K562 (cell line): ENCODE results near the gene TCF4. TPM values are rescaled to one million over a fixed set of nuclear protein-coding genes. Genes with fewer than 3 reads are reported as not detected.

ENCODE experiments used
- ATAC-seq: fragments of 200-7000 bp; cut with Tn5 transposase; 3 replicates; pipeline ENCODE4 v1.9.1; 2020; ENCODE audit warnings: moderate library complexity
- BruUV-seq: library from RNA; stranded (reverse); fragments of 400-500 nt; replicated peaks from 2 replicates; lab custom pipeline; 2021; lab: Mats Ljungman, UMichigan
- CTCF ChIA-PET: fragments of 300-600 bp; formaldehyde crosslinking; extraction: SDS; loops from one replicate; lab custom pipeline; 2021; ENCODE audit warnings: low intra/inter-chr PET ratio; lab: Yijun Ruan, JAX
- POLR2A ChIA-PET: fragments of 300-600, 350-650 bp; sonication (Branson Sonifier 250); formaldehyde crosslinking; extraction: SDS; loops from one replicate; lab custom pipeline; 2021; ENCODE audit warnings: antibody characterized with exemption, inconsistent platforms; lab: Yijun Ruan, JAX
- DNase-seq, 4 experiments: peaks; one replicate each; pipeline versions ENCODE4 v3.0.0 to v3.0.0-alpha.2; 2011 to 2018; ENCODE audit warnings: low spot score in 3 of 4, mixed read lengths in 3 of 4; ENCODE audit errors: extremely low read depth in 1 of 4
- FAIRE-seq: peaks from 2 replicates; lab custom pipeline; 2011; peaks lifted over from hg19 to GRCh38; lab: Jason Lieb, UNC
- H2AFZ ChIP-seq: 2 replicates; pipeline ENCODE4 v1.6.0; 2011; ENCODE audit warnings: low read depth, low read length, control low read depth, inconsistent platforms
- H3K27ac ChIP-seq: fragments of 200-600 bp; 3 replicates; pipeline ENCODE4 v1.8.0; 2011; ENCODE audit warnings: low read depth, mild to moderate bottlenecking, control low read depth, inconsistent platforms, low read length, moderate library complexity, mixed read lengths; ENCODE audit errors: extremely low read depth
- H3K27me3 ChIP-seq, 2 experiments: fragments of 300-600 bp in 1 of 2; 2 replicates in 1 of 2; 3 replicates in 1 of 2; pipeline versions ENCODE4 v1.6.0 to v1.8.0; 2011; ENCODE audit warnings: inconsistent platforms in 2 of 2, low read length in 2 of 2, mild to moderate bottlenecking in 1 of 2, mixed read lengths in 1 of 2, moderate library complexity in 1 of 2; ENCODE audit not compliant: control insufficient read depth in 2 of 2, insufficient read depth in 2 of 2
- H3K36me3 ChIP-seq: fragments of 300-600 bp; 3 replicates; pipeline ENCODE4 v1.8.0; 2011; ENCODE audit warnings: mild to moderate bottlenecking, low read length, inconsistent platforms; ENCODE audit not compliant: control insufficient read depth, insufficient read depth
- H3K4me1 ChIP-seq, 2 experiments: fragments of 200-600 bp in 1 of 2; replicated peaks in 1 of 2; 2 replicates in 1 of 2; 3 replicates in 1 of 2; pipeline versions ENCODE4 v1.5.1 to v1.8.0; 2011; ENCODE audit warnings: inconsistent platforms in 2 of 2, low read length in 2 of 2, mild to moderate bottlenecking in 1 of 2, mixed read lengths in 1 of 2, moderate library complexity in 1 of 2; ENCODE audit not compliant: control insufficient read depth in 2 of 2, insufficient read depth in 2 of 2
- H3K4me2 ChIP-seq: 2 replicates; pipeline ENCODE4 v1.6.1; 2011; ENCODE audit warnings: low read length, control low read depth, inconsistent platforms, mixed read lengths; ENCODE audit not compliant: insufficient read depth
- H3K4me3 ChIP-seq: fragments of 200-600 bp; sonication (generic), shearing (Covaris generic); 2 replicates; pipeline ENCODE4 v1.5.1; 2016; ENCODE audit warnings: control low read depth, inconsistent platforms
- H3K79me2 ChIP-seq: fragments of 200-600 bp; 3 replicates; pipeline ENCODE4 v1.8.0; 2011; ENCODE audit warnings: low read length, inconsistent platforms; ENCODE audit not compliant: control insufficient read depth, insufficient read depth
- H3K9ac ChIP-seq, 2 experiments: 2 replicates each; pipeline versions ENCODE4 v1.6.0 to v1.6.1; 2011; ENCODE audit warnings: low read depth in 2 of 2, low read length in 2 of 2, control low read depth in 1 of 2, inconsistent platforms in 1 of 2, mild to moderate bottlenecking in 1 of 2, mixed read lengths in 1 of 2; ENCODE audit not compliant: insufficient read depth in 1 of 2
- H3K9me1 ChIP-seq: one replicate; pipeline ENCODE4 v1.6.0; 2011; ENCODE audit warnings: inconsistent platforms, mild to moderate bottlenecking, low read length, moderate library complexity; ENCODE audit not compliant: control insufficient read depth, insufficient read depth
- H3K9me3 ChIP-seq: replicated peaks from 2 replicates; pipeline ENCODE4 v1.5.1; 2011; ENCODE audit warnings: low read depth, low read length, inconsistent platforms; ENCODE audit not compliant: control insufficient read depth, insufficient read depth
- H4K20me1 ChIP-seq: replicated peaks from 2 replicates; pipeline ENCODE4 v1.6.1; 2011; ENCODE audit warnings: low read length, inconsistent platforms, mixed read lengths; ENCODE audit not compliant: control insufficient read depth, insufficient read depth
- CBFA2T3 ChIP-seq: fragments of 450-650 bp; IDR thresholded peaks from 2 replicates; pipeline ENCODE4 v1.6.1; 2017
- HCFC1 ChIP-seq: IDR thresholded peaks from 2 replicates; pipeline ENCODE4 v1.6.1; 2012; ENCODE audit warnings: low read depth, low read length, improper control_type of control experiment
- HMG20A ChIP-seq: fragments of 450-650 bp; formaldehyde crosslinking; conservative IDR thresholded peaks from 2 replicates; pipeline ENCODE4 v1.4.0; 2020; ENCODE audit warnings: mild to moderate bottlenecking, mixed read lengths
- JUN ChIP-seq, 2 experiments: sonication (generic) in 1 of 2; formaldehyde crosslinking in 1 of 2; IDR thresholded peaks; 2 replicates each; pipeline versions ENCODE4 v1.6.1 to v1.8.0; 2012 to 2022; ENCODE audit warnings: borderline replicate concordance in 2 of 2, mild to moderate bottlenecking in 2 of 2, improper control_type of control experiment in 1 of 2, low read depth in 1 of 2, low read length in 1 of 2, missing genetic modification reagents in 1 of 2
- LCOR ChIP-seq: sonication (generic); formaldehyde crosslinking; IDR thresholded peaks from 2 replicates; pipeline ENCODE4 v1.8.0; 2022; ENCODE audit warnings: mild to moderate bottlenecking, missing genetic modification reagents
- PCBP1 ChIP-seq: fragments of 200-400 bp; formaldehyde crosslinking; IDR thresholded peaks from 2 replicates; pipeline ENCODE4 v1.6.1; 2018; ENCODE audit warnings: mild to moderate bottlenecking, low read depth, low read length; ENCODE audit not compliant: poor library complexity, severe bottlenecking
- PHF20 ChIP-seq: fragments of 450-650 bp; IDR thresholded peaks from 2 replicates; pipeline ENCODE4 v1.6.1; 2018; ENCODE audit not compliant: partially characterized antibody
- SMAD1 ChIP-seq: fragments of 150-350 bp; IDR thresholded peaks from 2 replicates; pipeline ENCODE4 v1.6.1; 2014; ENCODE audit warnings: low read length, low read depth; ENCODE audit not compliant: partially characterized antibody
- STAT5B ChIP-seq: fragments of 250-450 bp; sonication (Bioruptor Pico); IDR thresholded peaks from 2 replicates; pipeline ENCODE4 v1.8.0; 2021; ENCODE audit warnings: mild to moderate bottlenecking, inconsistent platforms
- ZNF239 ChIP-seq: fragments of 250-450 bp; sonication (Bioruptor Pico); IDR thresholded peaks from 2 replicates; pipeline ENCODE4 v1.4.0; 2020; ENCODE audit warnings: mild to moderate bottlenecking
- ZNF589 ChIP-seq: fragments of 200-800 bp; sonication (Bioruptor generic); IDR thresholded peaks from 2 replicates; pipeline ENCODE4 v1.6.1; 2016; ENCODE audit warnings: low read depth, missing genetic modification characterization, missing compliant biosample characterization
- ZNF79 ChIP-seq: fragments of 250-450 bp; sonication (Bioruptor Pico); IDR thresholded peaks from 2 replicates; pipeline ENCODE4 v1.4.0; 2020; ENCODE audit warnings: low read depth, mild to moderate bottlenecking, moderate library complexity
- WGBS: fragments of 100-300 bp; shearing (Covaris generic); methylation state at CpG from one replicate; pipeline ENCODE4 v1.1.6; 2016; ENCODE audit warnings: low coverage, mixed read lengths; ENCODE audit not compliant: insufficient coverage; ENCODE audit errors: missing lambda C conversion rate; 5-methylcytosine and 5-hydroxymethylcytosine counted together
- in situ Hi-C: fragments of 300-500 bp; cut with MboI; formaldehyde crosslinking; loops from 4 replicates; pipeline ENCODE4 v1.15.0; 2018; ENCODE audit warnings: inconsistent platforms, mixed read lengths
- intact Hi-C: fragments of 100-400 bp; cut with micrococcal nuclease; formaldehyde crosslinking; loops from 2 replicates; pipeline ENCODE4 v1.14.2; 2022
- polyA plus RNA-seq, 8 experiments: library from polyadenylated mRNA; depleted of rRNA in 4 of 8; stranded (reverse) in 5 of 8; unstranded in 3 of 8; fragments of >200 nt; fragmentation: Nextera tagmentation in 2 of 8; fragmentation: Illumina TruSeq in 1 of 8; extraction: Ambion mirVana in 2 of 8; extraction: Trizol in 1 of 8; gene quantifications; 2 replicates each; pipeline versions ENCODE4 v1.2.1 to v1.2.3, GENCODE V29; 2011 to 2014; ENCODE audit warnings: inconsistent platforms in 1 of 8, missing spikeins in 1 of 8
- total RNA-seq, 7 experiments: library from RNA; depleted of rRNA in 6 of 7; stranded (reverse); fragments of >200 nt in 6 of 7; fragmentation: Illumina TruSeq in 2 of 7; extraction: Trizol in 2 of 7; gene quantifications; 2 replicates each; pipeline versions ENCODE4 v1.2.1 to v1.2.3, GENCODE V29; 2011 to 2021; ENCODE audit warnings: low replicate concordance in 1 of 7
- TF ChIP-seq, protein P1 (sequence below): fragments of 250-450 bp; sonication (Bioruptor Pico); IDR thresholded peaks from 2 replicates; pipeline ENCODE4 v1.5.0; 2021; ENCODE audit warnings: mild to moderate bottlenecking, moderate library complexity
- TF ChIP-seq, protein P2 (sequence below): IDR thresholded peaks from 2 replicates; pipeline ENCODE4 v1.6.1; 2012; ENCODE audit warnings: low read depth, low read length, improper control_type of control experiment, borderline replicate concordance

The TCF4 gene
- total and polyA plus RNA-seq, 9 of the 15 experiments (the other 6 are each of a cell fraction or from before 2014, with no cell fraction given) = 4.8 to 24.7 (median 15.2) TPM

DNA sequence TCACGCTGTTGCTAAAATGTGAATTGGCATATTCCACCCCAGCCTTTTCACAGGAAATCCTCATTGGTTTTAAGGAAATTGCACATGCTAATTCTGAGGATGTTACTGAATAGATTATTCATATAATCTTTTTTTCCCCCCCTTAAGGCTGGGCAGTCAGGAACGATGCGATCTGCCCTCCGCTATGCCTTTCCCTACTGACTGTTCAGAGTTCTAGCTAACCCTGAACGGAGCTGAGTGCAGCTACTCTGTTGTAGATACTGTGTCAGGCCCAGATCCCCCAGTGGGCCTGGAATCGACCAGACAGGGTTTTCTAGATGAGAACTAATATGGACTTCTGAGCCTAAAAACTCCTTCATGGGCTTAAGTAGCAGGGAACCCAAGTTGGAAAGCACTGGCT, 192.2 kb downstream of the TCF4 start:
- H3K9ac ChIP-seq = no peak overlapping the region

More for the DNA sequence above, 192.2 kb downstream of the TCF4 start:
- Histone ChIP-seq H3K4me1 (no peaks in the 10 kb centered on the region), H3K9me1 (no peaks in the 10 kb centered on the region), H4K20me1 (no peaks in the 10 kb centered on the region), H3K27me3 (no peaks in the 10 kb centered on the region), H3K79me2 (no peaks in the 10 kb centered on the region), H3K27ac (no peak overlapping the region), H3K9me3 (no peaks in the 10 kb centered on the region), H3K36me3 (no peaks in the 10 kb centered on the region), H2AFZ (no peak overlapping the region), H3K4me2 (no peak overlapping the region), H3K4me3 (no peak overlapping the region)
- ChIA-PET CTCF (no interaction called here), POLR2A (no interaction called here)
- TF ChIP-seq ZNF79 (CRISPR knock-in tag) (no peak), HMG20A (CRISPR knock-in tag) (no peak), HCFC1 (no peak), CBFA2T3 (no peak), JUN (IDR thresholded peaks at IDR 0.05; ENCODE audit: borderline replicate concordance, low read depth, low read length) (no peak), JUN (CRISPR knock-in tag; IDR thresholded peaks at IDR 0.05; ENCODE audit: borderline replicate concordance) (no peak), PHF20 (no peak), SMAD1 (no peak), STAT5B (no peak), PCBP1 (no peak), ZNF239 (CRISPR knock-in tag) (no peak), ZNF589 (no peak), LCOR (CRISPR knock-in tag) (no peak)
- TF ChIP-seq, protein P1, sequence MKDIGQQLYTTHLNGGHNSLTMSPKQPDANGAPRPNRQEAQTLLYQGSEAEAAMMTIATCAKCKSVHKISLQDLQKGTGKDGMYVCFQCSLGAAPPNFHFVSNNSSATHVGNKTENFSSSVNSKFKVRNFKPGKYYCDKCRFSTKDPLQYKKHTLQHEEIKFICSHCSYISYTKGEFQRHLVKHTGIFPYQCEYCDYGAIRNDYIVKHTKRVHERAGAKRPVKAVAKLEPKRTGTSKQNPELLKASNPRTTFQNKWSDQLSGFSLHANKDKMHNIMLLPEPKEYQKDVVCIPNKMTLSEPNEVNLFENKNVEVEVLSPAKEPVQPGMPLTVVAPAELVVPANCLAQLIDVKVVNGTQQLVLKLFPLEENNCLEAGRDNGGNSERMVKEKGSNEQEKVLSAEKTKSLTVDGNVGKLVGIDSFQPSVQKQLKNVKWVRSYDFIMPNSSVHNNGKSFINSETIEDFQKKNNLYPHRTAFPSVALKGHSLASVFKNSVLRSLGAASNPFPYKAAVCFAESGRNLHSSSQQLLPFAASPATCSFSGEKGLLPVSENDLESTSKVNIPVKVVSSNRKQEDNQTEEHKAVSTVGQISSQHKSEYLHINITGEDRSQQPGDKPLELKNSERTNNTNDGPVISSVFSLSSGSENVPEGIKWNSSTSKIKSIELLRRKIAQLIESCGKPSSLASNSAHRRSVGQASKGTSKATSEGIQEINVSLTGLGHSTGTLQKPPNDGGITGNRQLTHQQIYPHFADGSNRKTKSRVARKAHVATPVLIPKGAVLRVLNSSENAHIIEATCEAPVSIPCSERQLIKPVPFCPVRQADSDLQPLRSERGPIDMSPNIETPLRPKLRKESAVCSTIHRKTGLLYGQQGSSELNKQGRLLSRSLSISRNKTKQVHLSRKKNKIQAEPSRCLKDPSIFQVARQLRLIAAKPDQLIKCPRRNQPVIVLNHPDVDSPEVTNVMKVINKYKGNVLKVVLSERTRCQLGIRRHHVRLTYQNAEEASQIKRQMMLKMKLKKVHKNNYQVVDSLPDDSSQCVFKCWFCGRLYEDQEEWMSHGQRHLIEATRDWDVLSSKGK (CRISPR knock-in tag) = no peak
- TF ChIP-seq, protein P2, sequence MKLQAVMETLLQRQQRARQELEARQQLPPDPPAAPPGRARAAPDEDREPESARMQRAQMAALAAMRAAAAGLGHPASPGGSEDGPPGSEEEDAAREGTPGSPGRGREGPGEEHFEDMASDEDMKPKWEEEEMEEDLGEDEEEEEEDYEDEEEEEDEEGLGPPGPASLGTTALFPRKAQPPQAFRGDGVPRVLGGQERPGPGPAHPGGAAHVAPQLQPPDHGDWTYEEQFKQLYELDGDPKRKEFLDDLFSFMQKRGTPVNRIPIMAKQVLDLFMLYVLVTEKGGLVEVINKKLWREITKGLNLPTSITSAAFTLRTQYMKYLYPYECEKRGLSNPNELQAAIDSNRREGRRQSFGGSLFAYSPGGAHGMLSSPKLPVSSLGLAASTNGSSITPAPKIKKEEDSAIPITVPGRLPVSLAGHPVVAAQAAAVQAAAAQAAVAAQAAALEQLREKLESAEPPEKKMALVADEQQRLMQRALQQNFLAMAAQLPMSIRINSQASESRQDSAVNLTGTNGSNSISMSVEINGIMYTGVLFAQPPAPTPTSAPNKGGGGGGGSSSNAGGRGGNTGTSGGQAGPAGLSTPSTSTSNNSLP = no peak
- no peak for ATAC-seq
- FAIRE-seq = no peak
- in situ Hi-C loops (no loop called here), intact Hi-C loops (no loop called here)
- 68% methylated on average over 6 of the region's 6 CpGs for WGBS
- no TSS peak for BruUV-seq
- DNase-seq = no peak
